ENCODE data around the gene KLHL3.

Gene KLHL3

DNA sequence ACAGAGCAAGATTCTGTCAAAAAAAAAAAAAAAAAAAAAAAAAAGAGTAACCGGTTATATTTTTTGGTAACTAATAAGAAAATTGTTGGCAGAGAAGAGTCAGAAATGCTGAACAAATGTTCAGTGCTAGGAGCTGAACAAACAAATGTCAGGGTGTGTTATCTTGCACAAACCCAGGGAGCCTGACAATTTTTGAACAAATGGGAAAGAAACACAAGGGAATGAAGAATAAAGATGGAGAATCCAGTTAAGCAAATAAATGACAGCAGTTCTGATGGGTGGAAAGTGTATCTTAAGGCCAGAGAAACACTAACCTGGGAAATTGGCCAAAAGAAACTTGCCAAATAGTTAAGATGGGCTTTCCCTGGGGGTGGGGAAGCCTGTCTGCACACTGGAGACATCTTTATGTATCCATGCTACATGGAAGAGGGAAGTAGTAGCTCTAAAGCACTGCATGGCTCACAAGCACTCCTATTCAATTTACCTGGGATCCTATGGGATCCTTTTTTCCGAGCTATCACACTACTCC, 23.7 kb downstream of the KLHL3 start:
- DNase-seq (ENCODE audit: low read depth) = no peak
- TF ChIP-seq, protein P1, sequence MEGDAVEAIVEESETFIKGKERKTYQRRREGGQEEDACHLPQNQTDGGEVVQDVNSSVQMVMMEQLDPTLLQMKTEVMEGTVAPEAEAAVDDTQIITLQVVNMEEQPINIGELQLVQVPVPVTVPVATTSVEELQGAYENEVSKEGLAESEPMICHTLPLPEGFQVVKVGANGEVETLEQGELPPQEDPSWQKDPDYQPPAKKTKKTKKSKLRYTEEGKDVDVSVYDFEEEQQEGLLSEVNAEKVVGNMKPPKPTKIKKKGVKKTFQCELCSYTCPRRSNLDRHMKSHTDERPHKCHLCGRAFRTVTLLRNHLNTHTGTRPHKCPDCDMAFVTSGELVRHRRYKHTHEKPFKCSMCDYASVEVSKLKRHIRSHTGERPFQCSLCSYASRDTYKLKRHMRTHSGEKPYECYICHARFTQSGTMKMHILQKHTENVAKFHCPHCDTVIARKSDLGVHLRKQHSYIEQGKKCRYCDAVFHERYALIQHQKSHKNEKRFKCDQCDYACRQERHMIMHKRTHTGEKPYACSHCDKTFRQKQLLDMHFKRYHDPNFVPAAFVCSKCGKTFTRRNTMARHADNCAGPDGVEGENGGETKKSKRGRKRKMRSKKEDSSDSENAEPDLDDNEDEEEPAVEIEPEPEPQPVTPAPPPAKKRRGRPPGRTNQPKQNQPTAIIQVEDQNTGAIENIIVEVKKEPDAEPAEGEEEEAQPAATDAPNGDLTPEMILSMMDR (IDR thresholded peaks at IDR 0.05; ENCODE audit: low read depth, low read length, missing control alignments) = no peak
- H3K4me3 ChIP-seq (ENCODE audit: low read depth, low read length) = no peak overlapping the region

GRCh38 chr5:137710086-137710485, 25.8 kb downstream of the KLHL3 start:
- H3K4me3 ChIP-seq (ENCODE audit: low read depth, low read length) = no peak overlapping the region
- TF ChIP-seq, protein P1 (IDR thresholded peaks at IDR 0.05; ENCODE audit: low read depth, low read length, missing control alignments) = no peak
- DNase-seq (ENCODE audit: low read depth) = no peak

- TF ChIP-seq, protein P1 (IDR thresholded peaks at IDR 0.05; ENCODE audit: low read depth, low read length, missing control alignments) = no peak
- DNase-seq (ENCODE audit: low read depth) = no peak
- H3K4me3 ChIP-seq (ENCODE audit: low read depth, low read length) = no peak overlapping the region
These were observed 26.9 kb downstream of the KLHL3 start for GRCh38 chr5:137708796-137709559.

DNA sequence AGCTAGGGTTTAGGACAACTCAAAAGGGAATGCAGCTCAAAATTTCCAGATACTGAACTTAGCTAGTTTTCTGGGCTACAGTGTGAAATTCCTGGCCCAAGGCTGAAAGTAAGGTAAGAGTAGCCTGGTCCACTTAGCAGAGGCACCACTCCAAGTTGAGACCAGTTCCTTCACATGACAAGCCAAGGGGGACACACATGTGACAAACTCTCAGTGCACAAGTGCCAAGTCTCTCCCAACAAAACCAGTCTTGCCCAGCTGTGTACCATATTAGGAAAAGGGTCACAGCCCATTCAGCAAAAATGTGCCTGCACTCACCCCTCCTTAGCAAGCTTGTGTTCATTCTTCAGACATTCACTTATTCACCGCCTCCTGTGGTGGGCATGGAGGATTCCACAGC, 27.8 kb downstream of the KLHL3 start:
- TF ChIP-seq, protein P1 (IDR thresholded peaks at IDR 0.05; ENCODE audit: low read depth, low read length, missing control alignments) = no peak
- H3K4me3 ChIP-seq (ENCODE audit: low read depth, low read length) = no peak overlapping the region
- no peak for DNase-seq (ENCODE audit: low read depth)

- TF ChIP-seq, protein P1 (IDR thresholded peaks at IDR 0.05; ENCODE audit: low read depth, low read length, missing control alignments) = no peak
- no peak overlapping the region for H3K4me3 ChIP-seq (ENCODE audit: low read depth, low read length)
- no peak for DNase-seq (ENCODE audit: low read depth)
These were observed 29.0 kb downstream of the KLHL3 start for GRCh38 chr5:137706841-137707240.

DNA sequence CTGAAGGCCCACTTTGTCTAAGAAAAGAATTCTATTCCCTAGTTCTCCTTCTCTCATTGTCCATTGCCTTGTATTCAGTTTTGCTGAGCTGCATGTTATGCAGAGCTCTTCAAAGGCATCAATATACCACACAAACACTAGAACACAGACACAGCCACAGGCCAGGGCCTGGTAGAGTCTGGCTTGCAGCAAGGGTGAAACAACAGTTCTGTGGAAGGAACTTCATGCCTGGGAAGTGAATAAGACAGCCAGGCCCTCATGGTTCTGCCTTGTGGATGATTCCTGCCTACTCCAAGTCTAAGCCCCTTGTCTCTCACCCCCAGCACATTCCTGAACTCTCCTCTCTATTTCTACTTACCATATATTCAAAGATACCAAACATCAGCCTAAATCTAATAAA, 30.8 kb downstream of the KLHL3 start:
- H3K4me3 ChIP-seq (ENCODE audit: low read depth, low read length) = no peak overlapping the region
- DNase-seq (ENCODE audit: low read depth) = no peak
- TF ChIP-seq, protein P1 (IDR thresholded peaks at IDR 0.05; ENCODE audit: low read depth, low read length, missing control alignments) = no peak

GRCh38 chr5:137703565-137703964, 32.3 kb downstream of the KLHL3 start:
- TF ChIP-seq, protein P1 (IDR thresholded peaks at IDR 0.05; ENCODE audit: low read depth, low read length, missing control alignments) = no peak
- DNase-seq (ENCODE audit: low read depth) = no peak

More at GRCh38 chr5:137703565-137703964, 32.3 kb downstream of the KLHL3 start:
- H3K4me3 ChIP-seq (ENCODE audit: low read depth, low read length) = no peak overlapping the region

Measured in GM12864 (cell line).